ENCODE data around the gene NCAN. TPM values are rescaled to one million over a fixed set of nuclear protein-coding genes. Genes with fewer than 3 reads are reported as not detected.

NCAN gene
- total and polyA plus RNA-seq, 2 of the 13 experiments (the other 11 are each of a cell fraction or from before 2014, with no cell fraction given) = not detected

DNA sequence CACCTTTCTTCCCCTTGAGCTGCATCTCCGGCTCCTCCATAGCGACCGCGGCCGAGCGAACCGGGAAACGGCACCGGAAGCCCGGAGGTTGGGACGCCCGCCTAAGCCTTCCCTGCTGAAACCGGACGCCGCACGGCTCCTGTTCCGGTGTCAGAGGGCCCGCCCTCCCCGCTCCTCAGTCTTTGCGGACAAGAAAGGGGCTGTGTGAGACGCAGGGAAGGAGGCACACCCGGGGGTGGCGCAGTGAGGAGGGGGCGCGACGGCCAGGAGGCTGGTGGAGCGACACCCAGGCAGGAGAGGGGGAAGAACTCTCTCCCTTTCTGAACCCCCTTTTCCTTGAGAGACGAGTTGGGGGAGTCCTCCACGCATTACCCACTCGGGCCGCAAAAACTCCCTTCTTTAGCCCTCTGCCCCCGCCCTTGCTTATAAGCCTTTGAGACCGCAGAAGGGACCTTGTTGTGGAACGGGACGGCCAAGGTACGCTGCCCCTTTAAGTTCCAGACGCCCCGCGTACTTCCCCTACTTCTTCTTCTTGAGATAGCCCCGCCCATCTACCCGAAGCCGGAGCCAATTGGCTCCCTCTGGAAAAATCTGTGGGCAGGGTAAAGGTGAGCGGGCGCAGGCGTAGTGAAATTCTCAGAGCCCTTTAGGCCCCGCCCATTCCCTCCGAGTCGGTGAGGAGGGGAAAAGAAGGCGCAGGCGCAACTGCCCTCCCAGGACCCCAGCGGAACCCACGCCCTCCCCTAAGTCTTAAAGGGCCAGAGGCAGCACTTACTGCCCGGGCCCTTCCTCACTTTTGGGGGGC lies 19.5 kb upstream of the NCAN start, which contains the start of the genes BORCS8 and RFXANK (continued):
- peak; percentile 58; the same call in 1 of the 2 replicates for TF ChIP-seq DMTF1 (CRISPR knock-in tag; IDR thresholded peaks at IDR 0.05)
- no peak for TF ChIP-seq ZNF781 (CRISPR knock-in tag; IDR thresholded peaks at IDR 0.05; ENCODE audit: borderline replicate concordance, not compliant biosample characterization)
- TF ChIP-seq, protein P1, sequence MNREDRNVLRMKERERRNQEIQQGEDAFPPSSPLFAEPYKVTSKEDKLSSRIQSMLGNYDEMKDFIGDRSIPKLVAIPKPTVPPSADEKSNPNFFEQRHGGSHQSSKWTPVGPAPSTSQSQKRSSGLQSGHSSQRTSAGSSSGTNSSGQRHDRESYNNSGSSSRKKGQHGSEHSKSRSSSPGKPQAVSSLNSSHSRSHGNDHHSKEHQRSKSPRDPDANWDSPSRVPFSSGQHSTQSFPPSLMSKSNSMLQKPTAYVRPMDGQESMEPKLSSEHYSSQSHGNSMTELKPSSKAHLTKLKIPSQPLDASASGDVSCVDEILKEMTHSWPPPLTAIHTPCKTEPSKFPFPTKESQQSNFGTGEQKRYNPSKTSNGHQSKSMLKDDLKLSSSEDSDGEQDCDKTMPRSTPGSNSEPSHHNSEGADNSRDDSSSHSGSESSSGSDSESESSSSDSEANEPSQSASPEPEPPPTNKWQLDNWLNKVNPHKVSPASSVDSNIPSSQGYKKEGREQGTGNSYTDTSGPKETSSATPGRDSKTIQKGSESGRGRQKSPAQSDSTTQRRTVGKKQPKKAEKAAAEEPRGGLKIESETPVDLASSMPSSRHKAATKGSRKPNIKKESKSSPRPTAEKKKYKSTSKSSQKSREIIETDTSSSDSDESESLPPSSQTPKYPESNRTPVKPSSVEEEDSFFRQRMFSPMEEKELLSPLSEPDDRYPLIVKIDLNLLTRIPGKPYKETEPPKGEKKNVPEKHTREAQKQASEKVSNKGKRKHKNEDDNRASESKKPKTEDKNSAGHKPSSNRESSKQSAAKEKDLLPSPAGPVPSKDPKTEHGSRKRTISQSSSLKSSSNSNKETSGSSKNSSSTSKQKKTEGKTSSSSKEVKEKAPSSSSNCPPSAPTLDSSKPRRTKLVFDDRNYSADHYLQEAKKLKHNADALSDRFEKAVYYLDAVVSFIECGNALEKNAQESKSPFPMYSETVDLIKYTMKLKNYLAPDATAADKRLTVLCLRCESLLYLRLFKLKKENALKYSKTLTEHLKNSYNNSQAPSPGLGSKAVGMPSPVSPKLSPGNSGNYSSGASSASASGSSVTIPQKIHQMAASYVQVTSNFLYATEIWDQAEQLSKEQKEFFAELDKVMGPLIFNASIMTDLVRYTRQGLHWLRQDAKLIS (CRISPR knock-in tag; IDR thresholded peaks at IDR 0.05) = no peak
- TF ChIP-seq NCOA5 (CRISPR knock-in tag; IDR thresholded peaks at IDR 0.05) = no peak
- TF ChIP-seq NFYC (CRISPR knock-in tag; IDR thresholded peaks at IDR 0.05) = peak; percentile 20; the same call in 1 of the 2 replicates
- TF ChIP-seq ZNF142 (CRISPR knock-in tag; IDR thresholded peaks at IDR 0.05) = peak; percentile 2; the same call in 1 of the 2 replicates
- TF ChIP-seq, protein P2, sequence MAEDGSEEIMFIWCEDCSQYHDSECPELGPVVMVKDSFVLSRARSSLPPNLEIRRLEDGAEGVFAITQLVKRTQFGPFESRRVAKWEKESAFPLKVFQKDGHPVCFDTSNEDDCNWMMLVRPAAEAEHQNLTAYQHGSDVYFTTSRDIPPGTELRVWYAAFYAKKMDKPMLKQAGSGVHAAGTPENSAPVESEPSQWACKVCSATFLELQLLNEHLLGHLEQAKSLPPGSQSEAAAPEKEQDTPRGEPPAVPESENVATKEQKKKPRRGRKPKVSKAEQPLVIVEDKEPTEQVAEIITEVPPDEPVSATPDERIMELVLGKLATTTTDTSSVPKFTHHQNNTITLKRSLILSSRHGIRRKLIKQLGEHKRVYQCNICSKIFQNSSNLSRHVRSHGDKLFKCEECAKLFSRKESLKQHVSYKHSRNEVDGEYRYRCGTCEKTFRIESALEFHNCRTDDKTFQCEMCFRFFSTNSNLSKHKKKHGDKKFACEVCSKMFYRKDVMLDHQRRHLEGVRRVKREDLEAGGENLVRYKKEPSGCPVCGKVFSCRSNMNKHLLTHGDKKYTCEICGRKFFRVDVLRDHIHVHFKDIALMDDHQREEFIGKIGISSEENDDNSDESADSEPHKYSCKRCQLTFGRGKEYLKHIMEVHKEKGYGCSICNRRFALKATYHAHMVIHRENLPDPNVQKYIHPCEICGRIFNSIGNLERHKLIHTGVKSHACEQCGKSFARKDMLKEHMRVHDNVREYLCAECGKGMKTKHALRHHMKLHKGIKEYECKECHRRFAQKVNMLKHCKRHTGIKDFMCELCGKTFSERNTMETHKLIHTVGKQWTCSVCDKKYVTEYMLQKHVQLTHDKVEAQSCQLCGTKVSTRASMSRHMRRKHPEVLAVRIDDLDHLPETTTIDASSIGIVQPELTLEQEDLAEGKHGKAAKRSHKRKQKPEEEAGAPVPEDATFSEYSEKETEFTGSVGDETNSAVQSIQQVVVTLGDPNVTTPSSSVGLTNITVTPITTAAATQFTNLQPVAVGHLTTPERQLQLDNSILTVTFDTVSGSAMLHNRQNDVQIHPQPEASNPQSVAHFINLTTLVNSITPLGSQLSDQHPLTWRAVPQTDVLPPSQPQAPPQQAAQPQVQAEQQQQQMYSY (CRISPR knock-in tag; IDR thresholded peaks at IDR 0.05) = no peak
- 0 out of 2 replicates have a peak, but pooled peaks have one; percentile 64 for TF ChIP-seq FOXK1 (CRISPR knock-in tag; IDR thresholded peaks at IDR 0.05; ENCODE audit: borderline replicate concordance, low read depth)
- no peak; the same call in 1 of the 2 replicates for TF ChIP-seq ZBTB7B (CRISPR knock-in tag; IDR thresholded peaks at IDR 0.05)
- no peak for TF ChIP-seq ZFP41 (CRISPR knock-in tag; IDR thresholded peaks at IDR 0.05; ENCODE audit: borderline replicate concordance)
- TF ChIP-seq ZFYVE20 (CRISPR knock-in tag; IDR thresholded peaks at IDR 0.05; ENCODE audit: borderline replicate concordance, low read depth) = no peak

Data from HepG2 (cell line).